Measurements from ENCODE around the gene MYOZ2. TPM values are rescaled to one million over a fixed set of nuclear protein-coding genes. Genes with fewer than 3 reads are reported as not detected.

Gene MYOZ2
- total RNA-seq, 1 donor from 2014 or later = not detected

- FAIRE-seq (peak; percentile 13), DNase-seq (ENCODE audit: low read depth) (peak; percentile 76)
- Histone ChIP-seq H3K36me3 (ENCODE audit: control insufficient read depth, insufficient read depth, low read length) (no peaks in the 10 kb centered on the region), H3K4me3 (ENCODE audit: low read depth, low read length) (no peak overlapping the region), H3K27me3 (ENCODE audit: control insufficient read depth, insufficient read depth, low read length) (no peaks in the 10 kb centered on the region)
- no peak for TF ChIP-seq CTCF (IDR thresholded peaks at IDR 0.05; ENCODE audit: insufficient read depth, low read length, severe bottlenecking)
Measured at GRCh38 chr4:119106036-119107000, 29.3 kb upstream of the MYOZ2 start.

GRCh38 chr4:119110121-119110520, 25.5 kb upstream of the MYOZ2 start:
- no peaks in the 10 kb centered on the region for H3K27me3 ChIP-seq (ENCODE audit: control insufficient read depth, insufficient read depth, low read length)
- no peak for FAIRE-seq
- H3K36me3 ChIP-seq (ENCODE audit: control insufficient read depth, insufficient read depth, low read length) = no peaks in the 10 kb centered on the region
- TF ChIP-seq CTCF (IDR thresholded peaks at IDR 0.05; ENCODE audit: insufficient read depth, low read length, severe bottlenecking) = no peak
- H3K4me3 ChIP-seq (ENCODE audit: low read depth, low read length) = no peak overlapping the region
- no peak for DNase-seq (ENCODE audit: low read depth)

DNA sequence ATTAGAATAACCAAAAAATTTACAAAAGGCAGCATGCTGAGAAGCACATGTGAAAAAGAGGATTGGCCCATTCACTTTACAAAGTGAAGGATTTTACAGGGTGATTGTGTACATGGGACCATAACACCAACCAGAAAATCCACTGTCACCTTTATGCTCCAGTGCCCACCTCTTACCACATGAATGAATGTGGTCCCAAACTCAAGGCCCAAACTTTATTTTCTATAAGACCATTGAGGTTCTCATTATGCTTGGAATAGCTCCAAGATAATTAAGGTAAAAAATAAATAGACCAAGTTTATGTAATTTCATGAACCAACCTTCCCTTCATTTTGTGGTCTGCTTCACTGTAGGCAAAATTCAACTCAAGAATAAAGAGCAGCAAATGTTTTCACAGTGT, 24.3 kb upstream of the MYOZ2 start:
- DNase-seq (ENCODE audit: low read depth) (no peak), FAIRE-seq (no peak)

DNA sequence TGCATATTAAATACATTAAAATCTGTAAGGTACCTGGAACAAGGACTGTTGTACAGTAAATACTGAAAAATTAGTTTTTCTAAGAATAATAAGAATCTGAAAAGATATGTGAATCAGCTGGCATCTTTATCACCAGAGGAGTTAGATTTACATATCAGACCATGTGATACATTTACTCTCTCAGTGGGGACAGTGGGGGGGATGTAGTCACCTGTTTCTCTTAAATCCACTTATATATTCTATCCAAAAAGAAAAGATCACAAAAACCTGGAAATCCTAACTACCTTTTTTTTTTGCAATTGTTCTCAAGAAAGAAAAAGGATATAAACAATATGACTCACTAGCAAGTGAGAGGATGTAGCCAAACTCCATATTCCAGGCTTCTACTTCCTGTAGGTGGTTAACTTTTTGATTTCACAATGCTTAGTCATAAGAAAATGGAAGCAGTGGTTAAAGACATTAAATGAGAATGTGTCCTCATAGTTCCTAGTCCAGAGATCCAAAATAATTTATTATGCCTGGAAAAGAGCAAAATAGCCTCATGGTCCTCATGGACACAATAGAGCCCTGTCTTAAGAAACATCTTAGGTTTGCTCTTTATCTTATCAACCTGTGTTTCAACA, 22.5 kb upstream of the MYOZ2 start:
- DNase-seq (ENCODE audit: low read depth) (peak; percentile 95), FAIRE-seq (no peak)
- Histone ChIP-seq H3K27me3 (ENCODE audit: control insufficient read depth, insufficient read depth, low read length) (no peaks in the 10 kb centered on the region), H3K4me3 (ENCODE audit: low read depth, low read length) (no peak overlapping the region), H3K36me3 (ENCODE audit: control insufficient read depth, insufficient read depth, low read length) (no peaks in the 10 kb centered on the region)
- no peak for TF ChIP-seq CTCF (IDR thresholded peaks at IDR 0.05; ENCODE audit: insufficient read depth, low read length, severe bottlenecking)

More for the DNA sequence above, 24.3 kb upstream of the MYOZ2 start:
- no peak for TF ChIP-seq CTCF (IDR thresholded peaks at IDR 0.05; ENCODE audit: insufficient read depth, low read length, severe bottlenecking)
- Histone ChIP-seq H3K27me3 (ENCODE audit: control insufficient read depth, insufficient read depth, low read length) (no peaks in the 10 kb centered on the region), H3K36me3 (ENCODE audit: control insufficient read depth, insufficient read depth, low read length) (no peaks in the 10 kb centered on the region), H3K4me3 (ENCODE audit: low read depth, low read length) (no peak overlapping the region)

DNA sequence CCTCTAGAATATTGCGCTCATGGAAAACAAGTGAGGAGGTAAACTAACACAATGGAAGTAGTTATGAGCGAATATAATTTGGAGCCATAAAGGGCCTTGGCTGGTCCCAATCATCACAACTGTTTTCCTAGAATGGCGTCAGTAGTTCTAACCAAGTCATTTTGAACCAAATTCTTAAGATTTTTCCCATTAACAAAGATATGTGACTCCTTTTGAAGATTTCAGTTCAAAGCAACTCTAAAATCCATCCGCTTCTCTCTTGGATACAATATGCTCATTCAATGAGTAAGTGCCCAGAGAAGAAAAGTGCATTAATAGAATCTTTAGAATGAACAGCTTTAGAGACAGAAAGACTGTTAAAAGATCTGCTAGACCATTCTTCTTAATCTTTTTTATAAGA, 19.6 kb upstream of the MYOZ2 start:
- no peak overlapping the region for H3K4me3 ChIP-seq (ENCODE audit: low read depth, low read length)
- no peaks in the 10 kb centered on the region for H3K27me3 ChIP-seq (ENCODE audit: control insufficient read depth, insufficient read depth, low read length)
- no peaks in the 10 kb centered on the region for H3K36me3 ChIP-seq (ENCODE audit: control insufficient read depth, insufficient read depth, low read length)
- DNase-seq (ENCODE audit: low read depth) (no peak), FAIRE-seq (no peak)
- TF ChIP-seq CTCF (IDR thresholded peaks at IDR 0.05; ENCODE audit: insufficient read depth, low read length, severe bottlenecking) = no peak

Measured in bronchial epithelial cell (primary cell).